HS-5 (cell line): ENCODE results near the gene CACNA1C.

Experiments used
- DNase-seq: peaks from one replicate; pipeline ENCODE4 v3.0.0-alpha.2; 2012; ENCODE audit warnings: low read depth

CACNA1C gene

DNA sequence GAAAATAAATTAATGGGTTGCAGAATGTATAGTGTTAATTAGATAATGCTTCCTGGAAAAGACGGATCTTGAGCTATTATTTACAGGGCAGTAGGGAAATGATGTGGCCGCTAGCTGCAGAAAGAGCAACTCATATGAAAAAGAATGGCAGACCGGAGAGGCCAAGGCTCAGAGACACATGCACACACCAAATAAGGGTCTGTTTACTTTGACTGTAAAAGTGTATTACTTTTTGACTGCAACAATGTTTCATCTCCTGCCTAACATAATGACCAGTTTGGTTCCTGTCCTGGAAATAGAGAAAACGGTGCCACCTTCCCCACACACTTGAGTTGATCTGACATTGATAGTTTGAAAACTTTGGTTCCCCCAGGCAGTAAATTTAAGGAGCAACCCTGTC, 290.9 kb downstream of the CACNA1C start:
- no peak for DNase-seq

DNA sequence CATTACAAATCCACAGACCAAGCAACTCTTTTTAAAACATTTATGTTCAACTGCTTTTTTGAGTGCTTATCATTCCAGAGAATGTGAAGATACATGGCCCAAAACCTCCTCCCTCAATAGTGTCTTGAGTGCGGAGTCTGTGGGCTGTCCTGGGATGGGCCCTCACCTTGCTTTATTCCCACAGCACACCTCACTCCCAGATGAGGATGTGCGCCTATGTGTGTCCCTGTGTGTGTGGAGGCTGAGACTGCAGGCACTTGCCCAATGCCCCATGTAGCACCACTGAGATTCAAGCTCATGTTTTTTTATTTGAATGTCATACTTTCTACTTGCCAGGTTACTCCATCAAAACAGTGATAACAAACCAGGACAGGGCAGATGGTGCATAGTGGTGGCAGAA, 291.7 kb downstream of the CACNA1C start:
- no peak for DNase-seq

- no peak for DNase-seq
These were observed 292.1 kb downstream of the CACNA1C start for GRCh38 chr12:2344885-2345284.

GRCh38 chr12:2345902-2346301, 293.1 kb downstream of the CACNA1C start:
- no peak for DNase-seq

DNA sequence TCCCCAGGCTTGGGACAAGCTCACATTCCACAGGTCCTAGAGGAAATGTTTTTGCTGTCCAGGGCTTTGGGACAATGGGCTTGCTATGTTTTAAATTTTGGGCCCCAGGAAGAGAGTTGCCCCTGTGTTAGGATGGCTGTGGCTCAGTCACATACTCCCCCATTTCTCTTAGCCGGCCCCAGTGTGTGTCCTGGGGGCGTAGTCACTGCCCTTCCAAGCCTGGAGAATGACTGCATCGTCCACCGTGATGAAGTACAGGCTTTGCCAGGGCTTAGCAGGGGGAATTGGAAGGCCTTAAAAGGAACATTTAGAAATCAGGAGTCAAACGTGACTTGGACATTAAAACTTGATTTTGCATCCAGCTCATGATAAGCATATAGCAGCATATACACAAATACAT, 293.6 kb downstream of the CACNA1C start:
- no peak for DNase-seq

DNA sequence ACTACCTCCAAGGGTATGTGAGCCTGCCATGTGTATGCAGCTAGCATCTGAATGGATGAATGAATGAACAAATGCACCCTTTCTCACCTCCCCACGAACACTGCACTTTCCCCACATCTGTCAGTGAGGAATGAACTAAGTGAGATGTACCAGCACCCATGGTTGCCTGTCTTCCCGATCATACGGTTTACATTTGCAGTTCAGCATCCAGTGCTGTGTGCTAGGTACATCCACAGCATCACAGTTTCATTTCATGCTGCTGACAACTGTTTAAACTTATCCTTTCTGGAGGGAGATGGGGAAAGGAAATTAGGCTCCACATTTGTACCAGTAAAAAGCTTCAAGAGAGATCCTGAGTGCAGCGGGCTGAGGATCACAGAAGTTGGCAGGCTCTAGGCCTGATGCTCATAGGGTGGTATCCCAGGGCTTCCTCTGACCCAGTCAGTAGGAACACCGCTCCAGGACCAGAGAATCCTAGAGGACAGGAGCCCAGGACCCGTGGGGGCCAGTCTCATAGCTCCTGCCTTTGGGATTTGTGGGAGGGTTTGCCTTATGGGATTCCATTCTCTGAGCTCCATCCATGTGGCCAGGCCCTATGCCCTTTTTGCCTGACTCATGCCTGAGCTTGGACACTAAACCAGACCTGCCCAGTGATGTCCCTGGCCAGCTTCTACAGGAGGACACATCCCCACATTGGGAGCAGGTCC, 294.5 kb downstream of the CACNA1C start:
- no peak for DNase-seq

- DNase-seq: no peak
These were observed 295.2 kb downstream of the CACNA1C start for GRCh38 chr12:2347844-2348481.

- no peak for DNase-seq
These were observed 295.7 kb downstream of the CACNA1C start for GRCh38 chr12:2348482-2348852.

GRCh38 chr12:2351161-2351560, 298.4 kb downstream of the CACNA1C start:
- no peak for DNase-seq

DNA sequence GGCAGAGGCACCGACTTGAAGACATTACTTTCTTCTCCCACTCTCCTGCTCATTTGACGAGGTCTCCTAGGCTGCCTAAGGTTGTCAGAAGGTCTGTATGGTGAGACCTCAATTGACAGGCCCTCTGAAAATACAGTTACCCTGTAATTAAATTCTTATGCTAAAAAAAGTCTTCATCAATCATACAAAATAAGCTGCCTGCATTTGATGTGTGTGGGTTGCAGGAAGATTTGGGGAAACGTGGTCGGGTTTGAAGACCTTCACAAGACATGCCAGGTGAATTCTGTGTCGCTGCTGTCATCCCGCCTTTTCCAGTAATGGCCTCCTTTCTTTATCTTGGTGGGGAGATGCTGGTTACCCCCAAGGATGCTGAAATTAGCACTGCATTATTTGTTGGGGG, 299.4 kb downstream of the CACNA1C start:
- no peak for DNase-seq

DNA sequence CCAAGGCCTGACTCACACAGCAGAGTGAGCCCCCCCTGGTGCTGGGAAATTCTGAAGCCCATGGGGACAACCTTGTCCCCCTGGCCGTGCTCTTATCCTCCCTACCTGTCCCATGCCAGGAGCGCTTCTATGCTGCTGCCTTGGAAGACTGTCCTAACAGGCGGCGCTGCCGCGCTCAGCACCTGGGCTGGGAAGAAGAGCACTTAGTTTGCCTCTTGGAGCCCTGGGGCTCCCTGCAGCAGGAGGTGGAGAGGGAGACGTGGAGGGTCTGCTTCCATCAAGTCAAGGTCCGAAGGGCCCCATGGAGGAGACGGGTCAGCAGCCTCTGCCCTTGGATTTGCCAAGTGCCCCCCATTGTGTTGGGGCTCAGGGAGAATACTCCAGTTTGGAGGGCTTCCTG, 300.5 kb downstream of the CACNA1C start:
- DNase-seq: no peak

- DNase-seq: no peak
These were observed 300.9 kb downstream of the CACNA1C start for GRCh38 chr12:2353691-2354090.

DNA sequence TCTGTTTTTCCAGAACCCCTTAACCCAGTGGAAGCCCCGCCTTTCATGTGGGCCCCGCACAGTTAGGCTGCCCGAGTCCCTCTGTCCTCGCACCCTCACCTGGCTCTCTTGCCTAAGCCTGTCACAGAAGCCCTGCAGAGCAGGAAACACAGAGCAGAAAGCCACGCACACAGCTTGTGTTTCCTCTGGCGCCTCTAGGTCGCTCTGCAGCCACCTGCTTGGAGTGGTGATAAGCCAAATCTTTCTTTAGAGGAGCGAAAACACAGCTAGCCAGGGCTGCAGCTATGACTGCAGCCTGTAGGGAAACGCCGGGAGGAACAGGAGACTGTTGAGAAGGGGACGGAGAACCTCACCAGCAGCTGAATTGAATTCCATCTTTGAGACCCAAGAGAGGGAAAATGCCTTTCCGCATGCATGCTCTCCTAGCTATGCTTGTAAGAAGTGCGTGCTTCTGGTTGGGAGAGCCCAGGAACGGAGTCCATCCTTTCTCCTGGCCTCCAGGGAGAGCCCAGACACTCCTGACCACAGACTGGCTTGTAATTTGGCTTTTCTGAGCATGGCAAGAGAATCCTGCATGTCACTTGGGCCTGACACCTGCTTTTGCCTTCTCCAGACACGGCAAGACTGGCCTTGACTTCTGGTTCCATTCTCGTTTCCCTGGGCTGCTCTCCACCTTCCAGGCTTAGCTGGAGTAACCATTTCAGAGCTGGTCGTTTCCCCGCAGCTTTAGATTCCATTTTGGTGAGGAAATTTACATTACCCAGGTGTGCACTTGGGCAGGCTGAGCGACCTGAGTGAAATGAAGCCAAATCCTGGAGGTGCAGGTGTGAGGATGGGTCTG, 301.6 kb downstream of the CACNA1C start:
- DNase-seq: no peak

GRCh38 chr12:2355198-2355597, 302.4 kb downstream of the CACNA1C start:
- DNase-seq: no peak

GRCh38 chr12:2355604-2356003, 302.8 kb downstream of the CACNA1C start:
- no peak for DNase-seq

GRCh38 chr12:2356601-2357125, 303.9 kb downstream of the CACNA1C start:
- no peak for DNase-seq

DNA sequence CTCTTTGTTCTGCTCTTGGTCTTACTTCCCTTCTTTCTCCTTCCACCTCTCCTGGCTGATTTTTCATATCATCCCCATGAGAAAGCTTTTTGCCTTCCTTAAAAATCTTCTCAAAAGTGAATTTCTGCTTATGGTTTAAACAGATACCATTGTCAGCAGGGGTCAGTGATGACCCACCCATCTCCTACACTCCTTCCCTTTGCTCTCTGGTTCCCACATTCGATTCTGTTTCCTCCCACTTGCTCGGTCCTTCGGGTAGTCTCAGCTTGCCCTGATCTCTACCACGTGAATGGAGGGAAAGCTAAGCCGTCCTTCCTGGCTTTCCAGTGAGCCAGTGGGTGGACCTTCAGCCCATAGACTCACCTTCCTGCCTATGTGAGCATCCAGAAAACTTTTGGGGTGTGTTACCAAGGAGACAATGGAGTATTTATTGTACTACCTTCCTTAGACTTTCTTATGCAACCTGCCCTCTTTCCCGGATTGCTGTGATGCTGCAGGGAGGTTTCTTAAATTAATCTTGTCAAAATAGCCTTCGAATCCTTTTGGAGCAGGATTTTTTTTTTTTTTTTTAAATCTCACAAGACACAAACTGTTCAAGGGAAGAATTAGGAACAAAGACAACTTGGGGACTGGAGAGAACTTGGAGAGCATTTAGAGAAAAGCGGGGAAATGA, 306.3 kb downstream of the CACNA1C start:
- DNase-seq: no peak

DNA sequence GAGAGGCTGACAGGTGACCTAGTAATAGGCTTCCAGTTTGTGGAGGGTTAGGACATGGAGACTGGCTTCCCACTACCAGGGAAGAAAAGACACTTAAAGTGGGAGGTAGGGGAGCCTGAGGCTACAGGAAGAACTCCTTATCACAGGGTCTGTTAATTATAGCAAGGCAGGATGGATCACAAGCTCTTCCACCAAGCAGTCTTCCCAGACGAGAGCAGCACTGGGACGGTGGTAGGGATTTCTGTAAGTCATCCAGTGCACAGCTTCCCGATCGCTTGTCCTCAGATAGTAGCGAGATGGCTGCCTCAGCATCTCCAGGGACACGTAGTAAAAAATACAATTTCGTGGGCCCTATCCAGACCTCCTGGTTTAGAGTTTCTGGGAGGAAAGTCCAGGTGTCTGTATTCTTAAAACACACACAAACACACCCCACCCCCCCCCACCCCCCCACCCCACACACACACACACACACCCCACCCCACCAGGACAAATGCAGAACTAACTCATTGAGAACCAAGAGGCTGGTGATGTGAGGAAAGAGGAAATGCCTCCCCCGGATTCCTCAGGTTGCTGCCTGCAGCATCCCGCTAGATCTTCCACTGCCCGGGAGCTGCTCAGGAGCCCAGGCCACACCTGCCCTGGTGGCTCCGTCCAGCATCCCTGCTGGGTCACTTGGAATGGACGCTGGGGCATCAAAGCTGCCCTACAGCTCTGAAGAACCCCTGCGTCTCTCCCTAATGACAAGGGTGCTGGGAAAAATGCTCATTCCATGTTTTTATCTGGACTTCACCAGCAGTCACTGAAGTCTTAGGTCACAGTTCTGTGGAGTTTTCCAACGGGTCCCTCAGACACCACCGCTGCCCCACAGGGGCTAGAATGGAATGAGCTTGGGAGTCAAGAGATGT, 307.2 kb downstream of the CACNA1C start:
- DNase-seq: no peak

DNA sequence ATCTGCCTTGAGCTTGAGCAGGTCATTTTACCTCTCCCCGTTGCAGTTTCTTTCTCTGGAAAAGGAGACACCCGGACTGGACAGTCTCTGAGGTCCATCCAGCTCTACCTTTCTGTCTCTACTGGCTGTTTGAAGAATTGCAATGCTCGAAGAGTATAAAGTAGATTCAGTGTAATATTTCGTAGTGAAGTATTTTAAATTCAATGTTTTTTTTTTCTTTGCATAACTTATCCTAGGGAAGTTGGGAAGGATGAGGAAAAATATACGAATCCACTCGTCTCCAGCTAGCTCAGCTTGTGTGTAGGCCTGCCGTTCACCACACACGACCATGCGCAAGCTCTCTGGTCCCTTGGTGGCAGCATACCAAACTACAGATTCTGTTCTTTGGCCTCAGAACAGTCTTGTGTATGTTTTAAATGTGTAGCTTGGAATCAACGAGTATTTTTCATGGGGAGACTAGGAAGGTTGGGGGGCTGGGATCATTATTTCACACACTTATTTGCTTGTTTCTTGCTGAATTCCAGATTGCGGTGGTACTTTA, 307.9 kb downstream of the CACNA1C start:
- DNase-seq: no peak

GRCh38 chr12:2363836-2364609, 311.2 kb downstream of the CACNA1C start:
- DNase-seq: no peak
